Omental fat pad (tissue), 4 donors: ENCODE measurements around the gene DSC2. TPM values are rescaled to one million over a fixed set of nuclear protein-coding genes. Genes with fewer than 3 reads are reported as not detected.

ENCODE experiments used
- ATAC-seq: fragments of 150-250 bp; one replicate; pipeline ENCODE4 v1.9.1; 2016; ENCODE audit warnings: mild to moderate bottlenecking, moderate library complexity; ENCODE audit not compliant: low FRiP score
- DNase-seq: peaks from one replicate; pipeline ENCODE4 v3.0.0-alpha.2; 2019; ENCODE audit warnings: low spot score
- CTCF ChIP-seq, 3 donors: fragments of 450-650 bp; IDR thresholded peaks; one replicate each; pipeline ENCODE4 v1.5.1; 2016 to 2017; ENCODE audit warnings: antibody characterized with exemption in 3 of 3, mild to moderate bottlenecking in 3 of 3, moderate library complexity in 2 of 3
- total RNA-seq, 4 donors: library from RNA; depleted of rRNA; stranded (reverse); fragments of >200 nt; gene quantifications; one replicate each; pipeline ENCODE4 v1.1.0, GENCODE V29; 2016

The DSC2 gene
- total RNA-seq, 4 donors from 2014 or later, result 10.9 to 15.1 (median 12.4) TPM

- ATAC-seq, result no peak
- no peak for TF ChIP-seq CTCF (IDR thresholded peaks at IDR 0.05)
Measured at GRCh38 chr18:31098878-31099277, 3.3 kb downstream of the DSC2 start.

GRCh38 chr18:31097666-31098065, 4.6 kb downstream of the DSC2 start:
- ATAC-seq, result no peak
- no peak for TF ChIP-seq CTCF (IDR thresholded peaks at IDR 0.05)

More at GRCh38 chr18:31098878-31099277, 3.3 kb downstream of the DSC2 start:
- no peak for DNase-seq

GRCh38 chr18:31093880-31094279, 8.3 kb downstream of the DSC2 start:
- ATAC-seq (no peak), DNase-seq (no peak)
- no peak for TF ChIP-seq CTCF (IDR thresholded peaks at IDR 0.05)

More at GRCh38 chr18:31097666-31098065, 4.6 kb downstream of the DSC2 start:
- DNase-seq, result no peak

- no peak for TF ChIP-seq CTCF (IDR thresholded peaks at IDR 0.05)
- DNase-seq (no peak), ATAC-seq (no peak)
Measured at GRCh38 chr18:31093294-31093693, 8.9 kb downstream of the DSC2 start.

- TF ChIP-seq CTCF (IDR thresholded peaks at IDR 0.05), result no peak
- ATAC-seq, result no peak
- DNase-seq, result no peak
Measured at GRCh38 chr18:31091350-31091749, 10.9 kb downstream of the DSC2 start.

- ATAC-seq, result no peak
Measured at GRCh38 chr18:31088532-31088931, 13.7 kb downstream of the DSC2 start.

More at GRCh38 chr18:31088532-31088931, 13.7 kb downstream of the DSC2 start:
- DNase-seq, result no peak
- TF ChIP-seq CTCF (IDR thresholded peaks at IDR 0.05), result no peak
